Femur (tissue), 1 donor: ENCODE results near the gene OSBPL2.

Experiments
- DNase-seq: peaks from one replicate; pipeline ENCODE4 v3.0.0-alpha.2; 2017

The OSBPL2 gene

GRCh38 chr20:62287129-62287528 is 48.8 kb downstream of the OSBPL2 start:
- no peak for DNase-seq

GRCh38 chr20:62287759-62288534 is 49.6 kb downstream of the OSBPL2 start:
- no peak for DNase-seq

GRCh38 chr20:62288535-62289105 is 50.3 kb downstream of the OSBPL2 start:
- no peak for DNase-seq

GRCh38 chr20:62289131-62289530 is 50.8 kb downstream of the OSBPL2 start:
- no peak for DNase-seq

- DNase-seq = no peak
Observed at GRCh38 chr20:62289898-62290297, 51.6 kb downstream of the OSBPL2 start.

GRCh38 chr20:62291251-62292066 is 53.1 kb downstream of the OSBPL2 start:
- no peak for DNase-seq

- no peak for DNase-seq
Observed at GRCh38 chr20:62292108-62292507, 53.8 kb downstream of the OSBPL2 start.

GRCh38 chr20:62293111-62293784 is 54.9 kb downstream of the OSBPL2 start:
- no peak for DNase-seq

- DNase-seq = no peak
Observed at GRCh38 chr20:62293946-62294345, 55.6 kb downstream of the OSBPL2 start.

GRCh38 chr20:62294516-62294915 is 56.2 kb downstream of the OSBPL2 start:
- no peak for DNase-seq

GRCh38 chr20:62296724-62297448 is 58.6 kb downstream of the OSBPL2 start:
- DNase-seq = no peak

GRCh38 chr20:62297449-62298227 is 59.3 kb downstream of the OSBPL2 start:
- DNase-seq = no peak

GRCh38 chr20:62298577-62299249 is 60.4 kb downstream of the OSBPL2 start:
- DNase-seq = no peak

GRCh38 chr20:62299666-62300236 is 61.4 kb downstream of the OSBPL2 start:
- DNase-seq = no peak

GRCh38 chr20:62300319-62300718 is 62.0 kb downstream of the OSBPL2 start:
- DNase-seq = no peak

- no peak for DNase-seq
Observed at GRCh38 chr20:62301111-62301668, 62.9 kb downstream of the OSBPL2 start.

- DNase-seq = peak; percentile 92
Observed at GRCh38 chr20:62301773-62302340, 63.5 kb downstream of the OSBPL2 start.

- DNase-seq = peak; percentile 98
Observed at GRCh38 chr20:62302341-62303061, 64.2 kb downstream of the OSBPL2 start, which contains the start of gene ADRM1. Gene ADRM1, plus strand, starts transcription at chr20:62302997. Its CDS starts 572 bp downstream, at chr20:62303569.

GRCh38 chr20:62303062-62303339 is 64.7 kb downstream of the OSBPL2 start:
- no peak for DNase-seq
